HepG2 (cell line): ENCODE measurements around the gene PITRM1. TPM values are rescaled to one million over a fixed set of nuclear protein-coding genes. Genes with fewer than 3 reads are reported as not detected.

Experiments used
- ATAC-seq: fragments of 200-7000 bp; cut with Tn5 transposase; 3 replicates; pipeline ENCODE4 v1.9.1; 2020; ENCODE audit warnings: mild to moderate bottlenecking, moderate library complexity
- BruUV-seq: library from RNA; stranded (reverse); fragments of 400-500 nt; replicated peaks from 2 replicates; lab custom pipeline; 2021; lab: Mats Ljungman, UMichigan
- CTCF ChIA-PET: fragments of 300-600 bp; formaldehyde crosslinking; extraction: SDS; loops from one replicate; lab custom pipeline; 2021; ENCODE audit warnings: low total read pairs, inconsistent platforms, low intra/inter-chr PET ratio; lab: Yijun Ruan, JAX
- POLR2A ChIA-PET: fragments of 350-600 bp; sonication (Branson Sonifier 250); formaldehyde crosslinking; loops from one replicate; lab custom pipeline; 2020; ENCODE audit warnings: antibody characterized with exemption, inconsistent platforms; lab: Yijun Ruan, JAX
- DNase-seq: peaks from one replicate; pipeline ENCODE4 v3.0.0-alpha.2; 2015; ENCODE audit warnings: low spot score
- FAIRE-seq: peaks from 3 replicates; lab custom pipeline; 2011; peaks lifted over from hg19 to GRCh38; lab: Jason Lieb, UNC
- H2AFZ ChIP-seq: one replicate; pipeline ENCODE4 v1.6.1; 2011; ENCODE audit warnings: low read length, inconsistent platforms
- H3K27ac ChIP-seq: fragments of 300-600 bp; 3 replicates; pipeline ENCODE4 v1.8.0; 2011; ENCODE audit warnings: mixed run types, mild to moderate bottlenecking, mixed read lengths, low read length, inconsistent platforms; ENCODE audit not compliant: insufficient read depth; ENCODE audit errors: extremely low read length
- H3K27me3 ChIP-seq, 2 experiments: fragments of 200-600 bp in 1 of 2; 2 replicates in 1 of 2; 3 replicates in 1 of 2; pipeline versions ENCODE4 v1.6.0 to v1.8.0; 2011; ENCODE audit warnings: low read length in 2 of 2, mild to moderate bottlenecking in 2 of 2, moderate library complexity in 2 of 2, inconsistent platforms in 1 of 2; ENCODE audit not compliant: insufficient read depth in 2 of 2, control insufficient read depth in 1 of 2
- H3K36me3 ChIP-seq, 2 experiments: fragments of 200-600 bp in 1 of 2; replicated peaks in 1 of 2; 2 replicates in 1 of 2; 3 replicates in 1 of 2; pipeline versions ENCODE4 v1.5.1 to v1.8.0; 2011; ENCODE audit warnings: low read length in 2 of 2, inconsistent platforms in 1 of 2; ENCODE audit not compliant: insufficient read depth in 2 of 2, control insufficient read depth in 1 of 2
- H3K4me1 ChIP-seq: 2 replicates; pipeline ENCODE4 v1.5.1; 2012; ENCODE audit warnings: low read length, inconsistent platforms; ENCODE audit not compliant: insufficient read depth
- H3K4me2 ChIP-seq: 2 replicates; pipeline ENCODE4 v1.6.0; 2011; ENCODE audit warnings: low read depth, low read length, inconsistent platforms
- H3K4me3 ChIP-seq, 3 experiments: fragments of 200-600 bp in 1 of 3; sonication (generic), shearing (Covaris generic) in 1 of 3; replicated peaks in 1 of 3; 2 replicates each; pipeline ENCODE4 v1.5.1; 2011 to 2016; ENCODE audit warnings: low read length in 3 of 3, inconsistent platforms in 2 of 3, low read depth in 2 of 3, mild to moderate bottlenecking in 2 of 3, control low read depth in 1 of 3, mixed read lengths in 1 of 3; ENCODE audit not compliant: insufficient read depth in 1 of 3
- H3K79me2 ChIP-seq: one replicate; pipeline ENCODE4 v1.6.1; 2011; ENCODE audit warnings: low read length, inconsistent platforms; ENCODE audit not compliant: insufficient read depth
- H3K9ac ChIP-seq: 2 replicates; pipeline ENCODE4 v1.6.0; 2011; ENCODE audit warnings: mild to moderate bottlenecking, low read depth, low read length, inconsistent platforms; ENCODE audit not compliant: insufficient read depth
- H3K9me3 ChIP-seq: 2 replicates; pipeline ENCODE4 v1.5.1; 2012; ENCODE audit warnings: mild to moderate bottlenecking, low read length
- H4K20me1 ChIP-seq: 2 replicates; pipeline ENCODE4 v1.6.0; 2011; ENCODE audit warnings: inconsistent platforms, mild to moderate bottlenecking, low read length, moderate library complexity; ENCODE audit not compliant: insufficient read depth
- CCDC6 ChIP-seq: sonication (generic); formaldehyde crosslinking; IDR thresholded peaks from 2 replicates; pipeline ENCODE4 v1.8.1; 2022; ENCODE audit warnings: mild to moderate bottlenecking, missing genetic modification reagents, moderate library complexity
- DDIT3 ChIP-seq: sonication (generic); formaldehyde crosslinking; IDR thresholded peaks from 2 replicates; pipeline ENCODE4 v1.4.0; 2020; ENCODE audit warnings: mild to moderate bottlenecking, missing genetic modification reagents
- HINFP ChIP-seq: sonication (generic); formaldehyde crosslinking; IDR thresholded peaks from 2 replicates; pipeline ENCODE4 v1.4.0; 2020; ENCODE audit warnings: low read depth, mild to moderate bottlenecking, missing genetic modification reagents
- JDP2 ChIP-seq: sonication (generic); formaldehyde crosslinking; IDR thresholded peaks from 2 replicates; pipeline ENCODE4 v1.8.1; 2022; ENCODE audit warnings: missing genetic modification reagents, borderline replicate concordance
- MBNL3 ChIP-seq: fragments of 250-450 bp; sonication (Bioruptor Pico); conservative IDR thresholded peaks from 2 replicates; pipeline ENCODE4 v1.8.0; 2022; ENCODE audit warnings: mild to moderate bottlenecking, inconsistent platforms
- NFATC3 ChIP-seq: sonication (generic); formaldehyde crosslinking; IDR thresholded peaks from 2 replicates; pipeline ENCODE4 v1.5.1; 2020; ENCODE audit warnings: mild to moderate bottlenecking, missing genetic modification reagents
- TBL1XR1 ChIP-seq: fragments of 150-350 bp; IDR thresholded peaks from 2 replicates; pipeline ENCODE4 v1.6.1; 2014; ENCODE audit warnings: borderline replicate concordance, low read length; ENCODE audit not compliant: partially characterized antibody
- ZFP1 ChIP-seq: IDR thresholded peaks from 2 replicates; pipeline ENCODE4 v1.6.1; 2016
- ZNF18 ChIP-seq: sonication (generic); formaldehyde crosslinking; IDR thresholded peaks from 2 replicates; pipeline ENCODE4 v1.8.0; 2022; ENCODE audit warnings: mild to moderate bottlenecking, missing genetic modification reagents; ENCODE audit not compliant: insufficient replicate concordance
- ZNF180 ChIP-seq: sonication (generic); formaldehyde crosslinking; IDR thresholded peaks from 2 replicates; pipeline ENCODE4 v1.4.0; 2020; ENCODE audit warnings: low read depth, missing genetic modification reagents, borderline replicate concordance
- ZNF430 ChIP-seq: sonication (generic); formaldehyde crosslinking; IDR thresholded peaks from 2 replicates; pipeline ENCODE4 v1.9.0; 2021; ENCODE audit warnings: mild to moderate bottlenecking, missing genetic modification reagents
- ZNF574 ChIP-seq: sonication (generic); formaldehyde crosslinking; IDR thresholded peaks from 2 replicates; pipeline ENCODE4 v1.4.0; 2020; ENCODE audit warnings: missing genetic modification reagents
- ZNF619 ChIP-seq: sonication (generic); formaldehyde crosslinking; IDR thresholded peaks from 2 replicates; pipeline ENCODE4 v1.4.0; 2020; ENCODE audit warnings: mild to moderate bottlenecking, missing genetic modification reagents
- ZNF83 ChIP-seq: sonication (generic); formaldehyde crosslinking; IDR thresholded peaks from 2 replicates; pipeline ENCODE4 v1.4.0; 2020; ENCODE audit warnings: missing genetic modification reagents, mild to moderate bottlenecking, borderline replicate concordance
- WGBS: methylation state at CpG from one replicate; pipeline ENCODE4 v1.1.6; 2017; ENCODE audit warnings: low lambda C conversion rate; 5-methylcytosine and 5-hydroxymethylcytosine counted together
- in situ Hi-C: cut with HindIII; loops from 2 replicates; pipeline ENCODE4 v1.10.0; 2017; ENCODE audit warnings: low pct_unique_long_range_greater_than_20kb; ENCODE audit not compliant: extremely low pct_ligation_motif_present
- intact Hi-C: fragments of 100-400 bp; cut with micrococcal nuclease; formaldehyde crosslinking; loops from one replicate; pipeline ENCODE4 v1.10.0; 2022; ENCODE audit not compliant: unreplicated experiment
- polyA plus RNA-seq, 8 experiments: library from polyadenylated mRNA; depleted of rRNA in 3 of 8; stranded (reverse) in 7 of 8; unstranded in 1 of 8; fragments of >200 nt; fragmentation: Illumina TruSeq in 4 of 8; extraction: Trizol in 4 of 8; gene quantifications; 2 replicates each; pipeline versions ENCODE4 v1.2.1 to v1.2.3, GENCODE V29; 2011 to 2016; ENCODE audit warnings: low read depth in 4 of 8, missing spikeins in 1 of 8, mixed read lengths in 1 of 8; ENCODE audit not compliant: insufficient read depth in 1 of 8
- total RNA-seq, 5 experiments: library from RNA; depleted of rRNA; stranded (reverse); fragments of >200 nt; fragmentation: Illumina TruSeq; extraction: Trizol; gene quantifications; 2 replicates each; pipeline ENCODE4 v1.2.3, GENCODE V29; 2016; ENCODE audit warnings: low read depth in 1 of 5

PITRM1 gene
- total and polyA plus RNA-seq, 2 of the 13 experiments (the other 11 are each of a cell fraction or from before 2014, with no cell fraction given): 16.4 to 29.0 TPM

- no peaks in the 10 kb centered on the region for H3K9me3 ChIP-seq
- H3K27ac ChIP-seq: no peak overlapping the region
- CTCF ChIA-PET: no interaction called here
- in situ Hi-C loops (no loop called here), intact Hi-C loops (no loop called here)
- no TSS peak for BruUV-seq
- no peak overlapping the region for H3K9ac ChIP-seq
- ATAC-seq: no peak
- POLR2A ChIA-PET: no interaction called here
- TF ChIP-seq ZNF619 (CRISPR knock-in tag) (no peak), MBNL3 (CRISPR knock-in tag) (no peak), ZNF574 (CRISPR knock-in tag) (no peak), ZNF83 (CRISPR knock-in tag) (no peak), ZFP1 (no peak), HINFP (no peak), TBL1XR1 (no peak), ZNF180 (CRISPR knock-in tag) (no peak), ZNF430 (CRISPR knock-in tag) (no peak), JDP2 (CRISPR knock-in tag) (no peak), DDIT3 (CRISPR knock-in tag) (no peak), ZNF18 (no peak), CCDC6 (no peak), NFATC3 (CRISPR knock-in tag) (no peak)
- H4K20me1 ChIP-seq: no peaks in the 10 kb centered on the region
- H3K79me2 ChIP-seq: no peaks in the 10 kb centered on the region
- FAIRE-seq: no peak
- H3K4me3 ChIP-seq: no peak overlapping the region
- peaks cover 19 to 58% of the 10 kb centered on the region in 2 experiments for H3K36me3 ChIP-seq
- H2AFZ ChIP-seq: no peak overlapping the region
- H3K27me3 ChIP-seq: no peaks in the 10 kb centered on the region
- no peak for DNase-seq
- no peak overlapping the region for H3K4me2 ChIP-seq
- no peaks in the 10 kb centered on the region for H3K4me1 ChIP-seq
- WGBS: 88% methylated on average over 8 of the region's 8 CpGs
These were observed 26.3 kb downstream of the PITRM1 start for GRCh38 chr10:3146289-3146688.
